Stimulated activated naive B cell treated with anti-CD40 and anti-IgM and Interleukin-4, amounts not matched to agents 10 μg/mL and 1 μg/mL and 100 μg/mL, for 72 hours (primary cell): ENCODE results near the gene ACVR1.
"Not testable (repeated sequence)": the region's sequence is repeated elsewhere in the genome, so short reads cannot be mapped to it uniquely, and the experiment has no call there.

ENCODE experiments used
- ATAC-seq, 2 donors: fragments of 150-1000 bp; cut with Tn5 transposase; replicated peaks; 2 replicates each; pipeline ENCODE4 v1.10.0; 2021; ENCODE audit warnings: moderate library complexity in 1 of 2
- DNase-seq: peaks from one replicate; pipeline ENCODE4 v3.0.0; 2021
- H3K27ac Mint-ChIP-seq: one replicate; pipeline ENCODE4 v1.8.0; 2022; ENCODE audit warnings: mild to moderate bottlenecking, mixed read lengths
- H3K27me3 Mint-ChIP-seq, 2 donors: one replicate each; pipeline ENCODE4 v1.8.0; 2022; ENCODE audit warnings: mixed read lengths in 2 of 2
- H3K36me3 Mint-ChIP-seq, 2 donors: one replicate each; pipeline ENCODE4 v1.8.0; 2022; ENCODE audit warnings: mixed read lengths in 2 of 2, mild to moderate bottlenecking in 1 of 2
- H3K4me1 Mint-ChIP-seq, 2 donors: one replicate each; pipeline ENCODE4 v1.8.0; 2022; ENCODE audit warnings: mixed read lengths in 2 of 2, mild to moderate bottlenecking in 1 of 2
- H3K4me3 Mint-ChIP-seq, 2 donors: one replicate each; pipeline ENCODE4 v1.8.0; 2022; ENCODE audit warnings: mild to moderate bottlenecking in 2 of 2, mixed read lengths in 2 of 2, moderate library complexity in 1 of 2
- H3K9me3 Mint-ChIP-seq, 2 donors: one replicate each; pipeline ENCODE4 v1.8.0; 2022; ENCODE audit warnings: mixed read lengths in 2 of 2, mild to moderate bottlenecking in 1 of 2

The ACVR1 gene

GRCh38 chr2:157720504-157720903, 155.6 kb downstream of the ACVR1 start:
- no peaks in the 10 kb centered on the region for H3K4me1 Mint-ChIP-seq
- H3K36me3 Mint-ChIP-seq: peaks cover 27 to 38% of the 10 kb centered on the region in 2 donors
- peaks cover 16 to 24% of the 10 kb centered on the region in 2 donors for H3K9me3 Mint-ChIP-seq
- no peak overlapping the region for H3K4me3 Mint-ChIP-seq
- ATAC-seq (no peak), DNase-seq (no peak)
- H3K27ac Mint-ChIP-seq: no peak overlapping the region
- H3K27me3 Mint-ChIP-seq: no peaks in the 10 kb centered on the region

GRCh38 chr2:157704653-157705052, 171.5 kb downstream of the ACVR1 start:
- H3K36me3 Mint-ChIP-seq, H3K4me3 Mint-ChIP-seq, DNase-seq, ATAC-seq, H3K27ac Mint-ChIP-seq, H3K4me1 Mint-ChIP-seq: not testable (repeated sequence)
- Mint-ChIP-seq H3K27me3 (peaks cover 9 to 31% of the 10 kb centered on the region in 2 donors), H3K9me3 (peaks cover 30 to 31% of the 10 kb centered on the region in 2 donors)

GRCh38 chr2:157704148-157704547, 172.0 kb downstream of the ACVR1 start:
- peaks cover 9 to 31% of the 10 kb centered on the region in 2 donors for H3K27me3 Mint-ChIP-seq
- ATAC-seq, DNase-seq, H3K4me1 Mint-ChIP-seq, H3K4me3 Mint-ChIP-seq, H3K27ac Mint-ChIP-seq, H3K36me3 Mint-ChIP-seq: not testable (repeated sequence)
- H3K9me3 Mint-ChIP-seq: peaks cover 28 to 32% of the 10 kb centered on the region in 2 donors

GRCh38 chr2:157699806-157700205, 176.3 kb downstream of the ACVR1 start:
- peaks cover 20 to 23% of the 10 kb centered on the region in 2 donors for H3K9me3 Mint-ChIP-seq
- H3K4me1 Mint-ChIP-seq: no peaks in the 10 kb centered on the region
- DNase-seq (no peak), ATAC-seq (no peak)
- H3K27me3 Mint-ChIP-seq: peaks cover 9 to 10% of the 10 kb centered on the region in 2 donors
- H3K4me3 Mint-ChIP-seq: no peak overlapping the region
- H3K27ac Mint-ChIP-seq: no peak overlapping the region
- H3K36me3 Mint-ChIP-seq: peaks cover 6% of the 10 kb centered on the region in 2 donors

GRCh38 chr2:157699009-157699408, 177.1 kb downstream of the ACVR1 start:
- H3K27ac Mint-ChIP-seq: no peak overlapping the region
- H3K27me3 Mint-ChIP-seq: peaks cover 9 to 10% of the 10 kb centered on the region in 2 donors
- H3K9me3 Mint-ChIP-seq: peaks cover 20 to 23% of the 10 kb centered on the region in 2 donors
- H3K4me3 Mint-ChIP-seq: no peak overlapping the region
- peaks cover 6% of the 10 kb centered on the region in 2 donors for H3K36me3 Mint-ChIP-seq
- H3K4me1 Mint-ChIP-seq: no peaks in the 10 kb centered on the region
- DNase-seq (no peak), ATAC-seq (no peak)

GRCh38 chr2:157698430-157698829, 177.7 kb downstream of the ACVR1 start:
- Mint-ChIP-seq H3K36me3 (peaks cover 6% of the 10 kb centered on the region in 2 donors), H3K9me3 (peaks cover 20 to 23% of the 10 kb centered on the region in 2 donors), H3K4me3 (no peak overlapping the region), H3K27me3 (peaks cover 9 to 10% of the 10 kb centered on the region in 2 donors), H3K4me1 (no peaks in the 10 kb centered on the region), H3K27ac (no peak overlapping the region)
- ATAC-seq: no peak
- no peak for DNase-seq

GRCh38 chr2:157696036-157696435, 180.1 kb downstream of the ACVR1 start:
- H3K9me3 Mint-ChIP-seq: peaks cover 7 to 11% of the 10 kb centered on the region in 2 donors
- peaks cover 6% of the 10 kb centered on the region in 2 donors for H3K36me3 Mint-ChIP-seq
- DNase-seq: no peak
- no peak overlapping the region for H3K4me3 Mint-ChIP-seq
- H3K27ac Mint-ChIP-seq: no peak overlapping the region
- H3K4me1 Mint-ChIP-seq: no peaks in the 10 kb centered on the region
- peaks cover 4 to 5% of the 10 kb centered on the region in 2 donors for H3K27me3 Mint-ChIP-seq
- no peak for ATAC-seq

GRCh38 chr2:157692768-157693167, 183.4 kb downstream of the ACVR1 start:
- H3K27ac Mint-ChIP-seq: no peak overlapping the region
- H3K4me1 Mint-ChIP-seq: no peaks in the 10 kb centered on the region
- no peaks in the 10 kb centered on the region for H3K27me3 Mint-ChIP-seq
- no peaks in the 10 kb centered on the region for H3K9me3 Mint-ChIP-seq
- no peaks in the 10 kb centered on the region for H3K36me3 Mint-ChIP-seq
- DNase-seq: no peak
- no peak for ATAC-seq
- no peak overlapping the region for H3K4me3 Mint-ChIP-seq

GRCh38 chr2:157691695-157692094, 184.4 kb downstream of the ACVR1 start:
- DNase-seq (no peak), ATAC-seq (no peak)
- Mint-ChIP-seq H3K4me3 (no peak overlapping the region), H3K36me3 (no peaks in the 10 kb centered on the region), H3K27me3 (no peaks in the 10 kb centered on the region), H3K9me3 (no peaks in the 10 kb centered on the region), H3K4me1 (no peaks in the 10 kb centered on the region), H3K27ac (no peak overlapping the region)

- H3K9me3 Mint-ChIP-seq: no peaks in the 10 kb centered on the region
- H3K4me3 Mint-ChIP-seq: no peak overlapping the region
- H3K27ac Mint-ChIP-seq: no peak overlapping the region
- no peaks in the 10 kb centered on the region for H3K36me3 Mint-ChIP-seq
- DNase-seq: no peak
- ATAC-seq: no peak
- no peaks in the 10 kb centered on the region for H3K27me3 Mint-ChIP-seq
- H3K4me1 Mint-ChIP-seq: no peaks in the 10 kb centered on the region
Observed at GRCh38 chr2:157691131-157691530, 185.0 kb downstream of the ACVR1 start.
